ENCODE data around the gene XPC. TPM values are rescaled to one million over a fixed set of nuclear protein-coding genes. Genes with fewer than 3 reads are reported as not detected.

The XPC gene
- total and polyA plus RNA-seq, 2 of the 8 experiments (the other 6 are each of a cell fraction or from before 2014, with no cell fraction given) = 8.8 to 27.3 TPM

DNA sequence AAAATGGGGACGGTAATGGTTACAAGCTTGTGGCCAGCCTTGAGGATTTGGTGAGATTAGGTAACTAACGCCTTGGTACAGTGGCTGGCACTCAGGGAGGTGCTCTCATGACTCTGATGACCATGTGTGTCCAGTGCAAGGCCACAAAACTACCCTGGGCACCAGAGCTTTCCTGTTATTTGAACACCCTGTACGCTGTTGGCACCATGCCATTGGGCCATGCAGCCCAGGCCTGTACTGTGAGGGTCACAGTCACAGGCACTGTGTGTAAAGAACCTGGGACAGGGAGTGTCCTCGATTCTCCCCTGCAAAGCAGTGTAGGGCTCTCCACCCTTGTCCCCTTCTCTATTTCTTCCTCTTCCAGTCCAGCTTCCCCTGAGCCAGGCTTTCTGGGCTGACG is 47.3 kb downstream of the XPC start (continued):
- TF ChIP-seq, protein P1, sequence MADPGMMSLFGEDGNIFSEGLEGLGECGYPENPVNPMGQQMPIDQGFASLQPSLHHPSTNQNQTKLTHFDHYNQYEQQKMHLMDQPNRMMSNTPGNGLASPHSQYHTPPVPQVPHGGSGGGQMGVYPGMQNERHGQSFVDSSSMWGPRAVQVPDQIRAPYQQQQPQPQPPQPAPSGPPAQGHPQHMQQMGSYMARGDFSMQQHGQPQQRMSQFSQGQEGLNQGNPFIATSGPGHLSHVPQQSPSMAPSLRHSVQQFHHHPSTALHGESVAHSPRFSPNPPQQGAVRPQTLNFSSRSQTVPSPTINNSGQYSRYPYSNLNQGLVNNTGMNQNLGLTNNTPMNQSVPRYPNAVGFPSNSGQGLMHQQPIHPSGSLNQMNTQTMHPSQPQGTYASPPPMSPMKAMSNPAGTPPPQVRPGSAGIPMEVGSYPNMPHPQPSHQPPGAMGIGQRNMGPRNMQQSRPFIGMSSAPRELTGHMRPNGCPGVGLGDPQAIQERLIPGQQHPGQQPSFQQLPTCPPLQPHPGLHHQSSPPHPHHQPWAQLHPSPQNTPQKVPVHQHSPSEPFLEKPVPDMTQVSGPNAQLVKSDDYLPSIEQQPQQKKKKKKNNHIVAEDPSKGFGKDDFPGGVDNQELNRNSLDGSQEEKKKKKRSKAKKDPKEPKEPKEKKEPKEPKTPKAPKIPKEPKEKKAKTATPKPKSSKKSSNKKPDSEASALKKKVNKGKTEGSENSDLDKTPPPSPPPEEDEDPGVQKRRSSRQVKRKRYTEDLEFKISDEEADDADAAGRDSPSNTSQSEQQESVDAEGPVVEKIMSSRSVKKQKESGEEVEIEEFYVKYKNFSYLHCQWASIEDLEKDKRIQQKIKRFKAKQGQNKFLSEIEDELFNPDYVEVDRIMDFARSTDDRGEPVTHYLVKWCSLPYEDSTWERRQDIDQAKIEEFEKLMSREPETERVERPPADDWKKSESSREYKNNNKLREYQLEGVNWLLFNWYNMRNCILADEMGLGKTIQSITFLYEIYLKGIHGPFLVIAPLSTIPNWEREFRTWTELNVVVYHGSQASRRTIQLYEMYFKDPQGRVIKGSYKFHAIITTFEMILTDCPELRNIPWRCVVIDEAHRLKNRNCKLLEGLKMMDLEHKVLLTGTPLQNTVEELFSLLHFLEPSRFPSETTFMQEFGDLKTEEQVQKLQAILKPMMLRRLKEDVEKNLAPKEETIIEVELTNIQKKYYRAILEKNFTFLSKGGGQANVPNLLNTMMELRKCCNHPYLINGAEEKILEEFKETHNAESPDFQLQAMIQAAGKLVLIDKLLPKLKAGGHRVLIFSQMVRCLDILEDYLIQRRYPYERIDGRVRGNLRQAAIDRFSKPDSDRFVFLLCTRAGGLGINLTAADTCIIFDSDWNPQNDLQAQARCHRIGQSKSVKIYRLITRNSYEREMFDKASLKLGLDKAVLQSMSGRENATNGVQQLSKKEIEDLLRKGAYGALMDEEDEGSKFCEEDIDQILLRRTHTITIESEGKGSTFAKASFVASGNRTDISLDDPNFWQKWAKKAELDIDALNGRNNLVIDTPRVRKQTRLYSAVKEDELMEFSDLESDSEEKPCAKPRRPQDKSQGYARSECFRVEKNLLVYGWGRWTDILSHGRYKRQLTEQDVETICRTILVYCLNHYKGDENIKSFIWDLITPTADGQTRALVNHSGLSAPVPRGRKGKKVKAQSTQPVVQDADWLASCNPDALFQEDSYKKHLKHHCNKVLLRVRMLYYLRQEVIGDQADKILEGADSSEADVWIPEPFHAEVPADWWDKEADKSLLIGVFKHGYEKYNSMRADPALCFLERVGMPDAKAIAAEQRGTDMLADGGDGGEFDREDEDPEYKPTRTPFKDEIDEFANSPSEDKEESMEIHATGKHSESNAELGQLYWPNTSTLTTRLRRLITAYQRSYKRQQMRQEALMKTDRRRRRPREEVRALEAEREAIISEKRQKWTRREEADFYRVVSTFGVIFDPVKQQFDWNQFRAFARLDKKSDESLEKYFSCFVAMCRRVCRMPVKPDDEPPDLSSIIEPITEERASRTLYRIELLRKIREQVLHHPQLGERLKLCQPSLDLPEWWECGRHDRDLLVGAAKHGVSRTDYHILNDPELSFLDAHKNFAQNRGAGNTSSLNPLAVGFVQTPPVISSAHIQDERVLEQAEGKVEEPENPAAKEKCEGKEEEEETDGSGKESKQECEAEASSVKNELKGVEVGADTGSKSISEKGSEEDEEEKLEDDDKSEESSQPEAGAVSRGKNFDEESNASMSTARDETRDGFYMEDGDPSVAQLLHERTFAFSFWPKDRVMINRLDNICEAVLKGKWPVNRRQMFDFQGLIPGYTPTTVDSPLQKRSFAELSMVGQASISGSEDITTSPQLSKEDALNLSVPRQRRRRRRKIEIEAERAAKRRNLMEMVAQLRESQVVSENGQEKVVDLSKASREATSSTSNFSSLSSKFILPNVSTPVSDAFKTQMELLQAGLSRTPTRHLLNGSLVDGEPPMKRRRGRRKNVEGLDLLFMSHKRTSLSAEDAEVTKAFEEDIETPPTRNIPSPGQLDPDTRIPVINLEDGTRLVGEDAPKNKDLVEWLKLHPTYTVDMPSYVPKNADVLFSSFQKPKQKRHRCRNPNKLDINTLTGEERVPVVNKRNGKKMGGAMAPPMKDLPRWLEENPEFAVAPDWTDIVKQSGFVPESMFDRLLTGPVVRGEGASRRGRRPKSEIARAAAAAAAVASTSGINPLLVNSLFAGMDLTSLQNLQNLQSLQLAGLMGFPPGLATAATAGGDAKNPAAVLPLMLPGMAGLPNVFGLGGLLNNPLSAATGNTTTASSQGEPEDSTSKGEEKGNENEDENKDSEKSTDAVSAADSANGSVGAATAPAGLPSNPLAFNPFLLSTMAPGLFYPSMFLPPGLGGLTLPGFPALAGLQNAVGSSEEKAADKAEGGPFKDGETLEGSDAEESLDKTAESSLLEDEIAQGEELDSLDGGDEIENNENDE (IDR thresholded peaks at IDR 0.05; ENCODE audit: insufficient replicate concordance, low read length) = no peak
- TF ChIP-seq, protein P2, sequence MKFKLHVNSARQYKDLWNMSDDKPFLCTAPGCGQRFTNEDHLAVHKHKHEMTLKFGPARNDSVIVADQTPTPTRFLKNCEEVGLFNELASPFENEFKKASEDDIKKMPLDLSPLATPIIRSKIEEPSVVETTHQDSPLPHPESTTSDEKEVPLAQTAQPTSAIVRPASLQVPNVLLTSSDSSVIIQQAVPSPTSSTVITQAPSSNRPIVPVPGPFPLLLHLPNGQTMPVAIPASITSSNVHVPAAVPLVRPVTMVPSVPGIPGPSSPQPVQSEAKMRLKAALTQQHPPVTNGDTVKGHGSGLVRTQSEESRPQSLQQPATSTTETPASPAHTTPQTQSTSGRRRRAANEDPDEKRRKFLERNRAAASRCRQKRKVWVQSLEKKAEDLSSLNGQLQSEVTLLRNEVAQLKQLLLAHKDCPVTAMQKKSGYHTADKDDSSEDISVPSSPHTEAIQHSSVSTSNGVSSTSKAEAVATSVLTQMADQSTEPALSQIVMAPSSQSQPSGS (IDR thresholded peaks at IDR 0.05; ENCODE audit: low read length) = no peak
- no peak for TF ChIP-seq SRF (IDR thresholded peaks at IDR 0.05; ENCODE audit: low read depth, low read length)
- no peak for TF ChIP-seq CBX8 (IDR thresholded peaks at IDR 0.05; ENCODE audit: borderline replicate concordance, low read depth, low read length)
- TF ChIP-seq EZH2 (IDR thresholded peaks at IDR 0.05; ENCODE audit: low read depth, low read length, severe bottlenecking) = no peak
- no peak for TF ChIP-seq CBX5 (IDR thresholded peaks at IDR 0.05; ENCODE audit: low read depth, low read length)
- TF ChIP-seq BACH1 (IDR thresholded peaks at IDR 0.05; ENCODE audit: low read length) = no peak

Measured in H1 (cell line).